H1 (cell line): ENCODE measurements around the gene UNC13D. TPM values are rescaled to one million over a fixed set of nuclear protein-coding genes. Genes with fewer than 3 reads are reported as not detected.

Source experiments
- NANOG ChIP-seq: IDR thresholded peaks from 2 replicates; pipeline ENCODE4 v1.6.1; 2011; ENCODE audit warnings: low read length, low read depth, mild to moderate bottlenecking, inconsistent platforms; ENCODE audit not compliant: insufficient read depth, poor library complexity, severe bottlenecking
- USF2 ChIP-seq: IDR thresholded peaks from 2 replicates; pipeline ENCODE4 v1.6.1; 2011; ENCODE audit warnings: low read length, improper control_type of control experiment
- polyA plus RNA-seq, 7 experiments: library from polyadenylated mRNA; depleted of rRNA in 3 of 7; stranded (reverse) in 5 of 7; unstranded in 2 of 7; fragments of >200 nt in 5 of 7; fragments of 200-250 nt in 2 of 7; gene quantifications; 1 replicate in 5 of 7; 2 replicates in 1 of 7; 4 replicates in 1 of 7; pipeline versions ENCODE4 v1.2.1 to v1.2.3, GENCODE V29; 2011 to 2013; ENCODE audit warnings: missing spikeins in 2 of 7, mixed read lengths in 2 of 7
- total RNA-seq: library from RNA; stranded (reverse); fragmentation: NEBNext Ultra II Directional; extraction: Animal tissue kit (Norgen Biotek cat#: 25700); gene quantifications from 2 replicates; pipeline ENCODE4 v1.2.1, GENCODE V29; 2021

The UNC13D gene
- total and polyA plus RNA-seq, 2 of the 8 experiments (the other 6 are each of a cell fraction or from before 2014, with no cell fraction given): 3.6 to 8.4 TPM

- TF ChIP-seq USF2: no peak
- no peak for TF ChIP-seq NANOG
These were observed 30.3 kb upstream of the UNC13D start (continued) for GRCh38 chr17:75874323-75875181.
